ENCODE data around the gene DDX27.

The DDX27 gene

GRCh38 chr20:49291200-49291599 is 72.0 kb downstream of the DDX27 start:
- Mint-ChIP-seq H3K4me1 (ENCODE audit: low read depth) (peaks cover 24% of the 10 kb centered on the region), H3K4me3 (no peak overlapping the region), H3K36me3 (ENCODE audit: low read depth) (peaks cover 93% of the 10 kb centered on the region), H3K27me3 (no peaks in the 10 kb centered on the region), H3K9me3 (no peaks in the 10 kb centered on the region), H3K27ac (peak overlapping the region; percentile 100)
- DNase-seq, result no peak

- Mint-ChIP-seq H3K9me3 (no peaks in the 10 kb centered on the region), H3K27ac (peak overlapping the region; percentile 51), H3K4me1 (ENCODE audit: low read depth) (peaks cover 19% of the 10 kb centered on the region), H3K36me3 (ENCODE audit: low read depth) (peaks cover 92% of the 10 kb centered on the region), H3K4me3 (no peak overlapping the region), H3K27me3 (no peaks in the 10 kb centered on the region)
- no peak for DNase-seq
These were observed 72.8 kb downstream of the DDX27 start for GRCh38 chr20:49292010-49292409.

- H3K27me3 Mint-ChIP-seq, result no peaks in the 10 kb centered on the region
- H3K27ac Mint-ChIP-seq, result peak overlapping the region; percentile 51
- H3K36me3 Mint-ChIP-seq (ENCODE audit: low read depth), result peaks cover 88% of the 10 kb centered on the region
- H3K4me1 Mint-ChIP-seq (ENCODE audit: low read depth), result peaks cover 18% of the 10 kb centered on the region
- no peak for DNase-seq
- no peak overlapping the region for H3K4me3 Mint-ChIP-seq
- no peaks in the 10 kb centered on the region for H3K9me3 Mint-ChIP-seq
These were observed 73.9 kb downstream of the DDX27 start for GRCh38 chr20:49293122-49293521.
